Ishikawa (cell line): ENCODE results near the gene SAMSN1.

Experiments used
- CEBPB ChIP-seq: IDR thresholded peaks from 2 replicates; pipeline ENCODE4 v1.6.1; 2012
- CREB1 ChIP-seq: IDR thresholded peaks from 2 replicates; pipeline ENCODE4 v1.6.1; 2012; ENCODE audit warnings: low read depth
- EGR1 ChIP-seq: IDR thresholded peaks from 2 replicates; pipeline ENCODE4 v1.6.1; 2012
- EP300 ChIP-seq: IDR thresholded peaks from 2 replicates; pipeline ENCODE4 v1.6.1; 2012; ENCODE audit warnings: borderline replicate concordance
- FOXM1 ChIP-seq: IDR thresholded peaks from 2 replicates; pipeline ENCODE4 v1.6.1; 2012; ENCODE audit warnings: low read depth, borderline replicate concordance
- NFIC ChIP-seq: IDR thresholded peaks from 2 replicates; pipeline ENCODE4 v1.6.1; 2012
- RAD21 ChIP-seq: IDR thresholded peaks from 2 replicates; pipeline ENCODE4 v1.6.1; 2012; ENCODE audit warnings: low read depth
- REST ChIP-seq: IDR thresholded peaks from 2 replicates; pipeline ENCODE4 v1.6.1; 2012; ENCODE audit warnings: low read depth, mild to moderate bottlenecking
- TAF1 ChIP-seq: IDR thresholded peaks from 2 replicates; pipeline ENCODE4 v1.6.1; 2012; ENCODE audit warnings: low read depth, mild to moderate bottlenecking
- TCF12 ChIP-seq: IDR thresholded peaks from 2 replicates; pipeline ENCODE4 v1.6.1; 2012; ENCODE audit warnings: low read depth
- TEAD4 ChIP-seq: IDR thresholded peaks from 2 replicates; pipeline ENCODE4 v1.6.1; 2012
- YY1 ChIP-seq: IDR thresholded peaks from 2 replicates; pipeline ENCODE4 v1.6.1; 2012; ENCODE audit warnings: low read depth
- ZBTB7A ChIP-seq: IDR thresholded peaks from 2 replicates; pipeline ENCODE4 v1.6.1; 2012; ENCODE audit warnings: low read depth
- TF ChIP-seq, protein P1 (sequence below): IDR thresholded peaks from 2 replicates; pipeline ENCODE4 v1.6.1; 2012
- TF ChIP-seq, protein P2 (sequence below): IDR thresholded peaks from 2 replicates; pipeline ENCODE4 v1.6.1; 2012

The SAMSN1 gene

DNA sequence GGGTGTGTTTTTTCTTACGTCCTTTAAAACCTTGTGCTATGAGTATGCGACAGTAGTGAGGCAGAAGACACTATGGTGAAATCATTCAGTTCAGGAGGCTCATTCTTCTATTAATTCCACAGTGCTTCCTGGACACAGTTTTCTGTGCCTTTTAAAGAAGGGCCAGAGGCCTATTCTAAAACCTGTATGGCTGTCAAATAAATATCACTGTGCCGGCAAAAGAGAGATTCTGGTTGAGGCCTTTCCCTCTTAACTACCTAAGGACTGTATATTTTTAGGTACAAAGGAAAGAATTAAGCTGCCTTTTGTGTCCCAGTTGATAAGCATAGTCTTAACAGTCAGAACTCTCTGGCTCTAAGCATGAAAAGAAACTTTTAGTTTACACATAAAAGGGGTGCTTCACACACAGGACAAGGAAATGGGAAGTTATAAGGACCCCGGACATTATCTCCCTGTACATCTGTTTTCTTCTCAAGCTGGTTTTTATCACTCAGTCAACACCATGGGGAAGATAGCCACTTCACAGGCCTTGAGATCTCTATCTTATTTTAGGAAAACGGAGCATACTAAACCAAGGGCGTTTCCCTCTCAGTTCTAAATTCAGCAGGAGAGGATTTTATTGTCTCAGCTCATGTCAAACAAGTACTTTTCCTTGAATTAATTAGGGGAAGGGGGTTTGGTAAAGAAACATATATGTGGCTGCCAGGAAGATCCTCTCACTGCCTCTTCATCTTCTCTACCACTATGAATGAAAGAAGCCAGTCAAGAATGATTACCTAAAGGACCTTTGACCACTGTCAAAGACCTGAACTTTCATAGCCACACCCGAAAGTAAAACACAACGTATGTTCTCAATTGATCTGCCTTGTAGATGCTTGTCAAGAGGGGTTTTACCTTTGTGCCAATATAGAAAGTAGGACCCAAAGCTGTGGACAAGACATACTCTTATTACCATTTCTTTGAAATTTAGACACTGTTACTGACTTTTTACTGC is 91.8 kb downstream of the SAMSN1 start:
- TF ChIP-seq EP300 (no peak), CEBPB (no peak), TAF1 (no peak), EGR1 (no peak), REST (no peak), YY1 (no peak)
- TF ChIP-seq, protein P1, sequence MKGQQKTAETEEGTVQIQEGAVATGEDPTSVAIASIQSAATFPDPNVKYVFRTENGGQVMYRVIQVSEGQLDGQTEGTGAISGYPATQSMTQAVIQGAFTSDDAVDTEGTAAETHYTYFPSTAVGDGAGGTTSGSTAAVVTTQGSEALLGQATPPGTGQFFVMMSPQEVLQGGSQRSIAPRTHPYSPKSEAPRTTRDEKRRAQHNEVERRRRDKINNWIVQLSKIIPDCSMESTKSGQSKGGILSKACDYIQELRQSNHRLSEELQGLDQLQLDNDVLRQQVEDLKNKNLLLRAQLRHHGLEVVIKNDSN, result no peak

GRCh38 chr21:14453339-14454015 is 92.6 kb downstream of the SAMSN1 start:
- TF ChIP-seq TCF12 (no peak), EGR1 (no peak), REST (no peak)

DNA sequence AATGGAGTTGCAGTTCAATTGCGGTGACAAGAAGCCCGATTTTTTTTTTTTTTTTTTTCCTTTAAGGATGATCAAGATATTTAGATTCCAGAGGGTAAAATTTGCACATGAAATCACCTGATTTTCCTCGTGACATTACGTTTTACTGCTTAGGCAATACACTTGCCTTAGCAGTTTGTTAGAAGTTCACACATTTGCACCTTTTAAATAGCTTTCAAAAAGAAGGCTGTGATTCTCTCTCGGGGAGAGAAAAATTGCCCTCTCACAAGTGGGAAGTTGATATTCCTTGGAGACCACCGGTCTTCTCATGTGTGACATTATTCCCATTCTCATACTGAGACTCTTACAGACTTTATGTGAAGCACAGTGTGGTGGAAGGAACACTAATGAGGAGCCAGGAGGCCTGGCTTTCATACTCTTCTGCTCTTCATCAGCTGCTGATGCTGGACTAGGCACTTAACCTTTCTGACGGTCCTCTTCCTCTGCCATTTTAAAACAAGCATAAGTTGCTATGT is 93.3 kb downstream of the SAMSN1 start:
- TF ChIP-seq ZBTB7A (no peak), TCF12 (no peak), TAF1 (no peak), FOXM1 (no peak), RAD21 (no peak), CREB1 (no peak), EGR1 (no peak), TEAD4 (no peak), CEBPB (no peak), NFIC (no peak), REST (no peak), YY1 (no peak)
- TF ChIP-seq, protein P2, sequence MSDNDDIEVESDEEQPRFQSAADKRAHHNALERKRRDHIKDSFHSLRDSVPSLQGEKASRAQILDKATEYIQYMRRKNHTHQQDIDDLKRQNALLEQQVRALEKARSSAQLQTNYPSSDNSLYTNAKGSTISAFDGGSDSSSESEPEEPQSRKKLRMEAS, result no peak
- TF ChIP-seq, protein P1, result no peak

DNA sequence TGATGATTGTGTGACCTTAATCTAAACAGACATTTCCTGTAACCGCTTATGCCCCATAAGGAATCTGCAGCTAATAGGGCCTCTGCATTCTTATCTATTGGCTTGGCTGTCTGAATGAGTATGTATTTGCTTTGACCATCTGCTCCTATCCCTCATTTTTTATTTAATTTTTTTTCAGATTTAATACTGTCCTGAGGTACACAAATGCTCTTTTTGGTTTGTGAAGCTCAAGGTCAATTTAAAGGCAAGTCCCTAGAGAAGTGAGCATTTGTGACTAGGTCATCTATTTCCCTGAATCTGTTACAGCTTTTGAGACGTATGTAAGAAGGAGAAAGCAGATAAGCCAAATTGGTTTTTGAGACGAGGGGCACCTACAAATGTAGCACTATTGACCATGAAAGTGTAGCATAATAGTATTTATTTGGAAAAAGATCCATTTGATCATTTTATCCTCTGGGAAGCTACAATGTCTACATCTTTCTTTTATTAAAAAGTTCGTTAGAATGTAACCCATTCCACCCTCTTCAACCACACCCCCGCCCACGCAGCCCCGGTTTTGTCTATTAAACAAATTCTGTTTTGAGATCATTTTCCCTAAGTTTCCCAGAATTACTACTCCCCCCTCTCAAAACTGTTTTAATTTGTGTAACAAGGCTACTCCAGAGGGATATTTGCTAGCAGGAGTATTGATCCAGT is 93.9 kb downstream of the SAMSN1 start:
- TF ChIP-seq EP300, result no peak
- no peak for TF ChIP-seq TAF1
- no peak for TF ChIP-seq TCF12
- TF ChIP-seq EGR1, result no peak
- TF ChIP-seq REST, result no peak
- TF ChIP-seq, protein P1, result no peak
- TF ChIP-seq RAD21, result no peak
- TF ChIP-seq FOXM1, result no peak
- no peak for TF ChIP-seq NFIC
- TF ChIP-seq TEAD4, result no peak
- no peak for TF ChIP-seq YY1
- TF ChIP-seq CEBPB, result no peak
- TF ChIP-seq ZBTB7A, result no peak
- TF ChIP-seq, protein P2, result no peak
- no peak for TF ChIP-seq CREB1
